ENCODE results near the gene NRDC. TPM values are rescaled to one million over a fixed set of nuclear protein-coding genes. Genes with fewer than 3 reads are reported as not detected.

The NRDC gene
- total and polyA plus RNA-seq, 2 experiments from 2014 or later = 129 to 217 TPM

GRCh38 chr1:51924455-51924854, 45.9 kb upstream of the NRDC start:
- Histone ChIP-seq H3K27me3 (ENCODE audit: insufficient read depth) (no peaks in the 10 kb centered on the region), H3F3A (replicated peaks; ENCODE audit: low read depth) (0 out of 2 replicates have a peak, but pooled peaks cover 3% of the 10 kb centered on the region), H3K9me2 (ENCODE audit: insufficient read depth) (no peaks in the 10 kb centered on the region), H2AFZ (no peak overlapping the region), H3K4me3 (no peak overlapping the region), H3K4me1 (ENCODE audit: insufficient read depth) (no peaks in the 10 kb centered on the region), H3K4me2 (no peak overlapping the region), H4K20me1 (replicated peaks; ENCODE audit: insufficient read depth) (no peaks in the 10 kb centered on the region; the same call in 1 of the 2 replicates), H3K27ac (ENCODE audit: low read depth) (no peak overlapping the region), H3K79me2 (replicated peaks; ENCODE audit: insufficient read depth) (no peaks in the 10 kb centered on the region), H3K36me3 (ENCODE audit: insufficient read depth) (no peaks in the 10 kb centered on the region)
- H3K9me3 Mint-ChIP-seq = no peaks in the 10 kb centered on the region
- no peak for ATAC-seq
- H3K27me3 Mint-ChIP-seq (ENCODE audit: insufficient read depth, low read depth, poor library complexity) = peaks cover 1% of the 10 kb centered on the region
- H3K4me1 Mint-ChIP-seq = peaks cover 16% of the 10 kb centered on the region
- TF ChIP-seq JUNB (IDR thresholded peaks at IDR 0.05; ENCODE audit: unreplicated experiment) (no peak), REST (IDR thresholded peaks at IDR 0.05; ENCODE audit: unreplicated experiment) (no peak), EZH2 (IDR thresholded peaks at IDR 0.05; ENCODE audit: low read depth, unreplicated experiment) (no peak), ETS1 (IDR thresholded peaks at IDR 0.05) (no peak), ZNF462 (CRISPR knock-in tag; IDR thresholded peaks at IDR 0.05) (no peak), CTCF (conservative IDR thresholded peaks at IDR 0.05; ENCODE audit: low read depth in 2 of 2) (no peak; a peak in 1 of 4 replicates), POLR2AphosphoS5 (IDR thresholded peaks at IDR 0.05; ENCODE audit: low read depth) (no peak), ZNF114 (CRISPR knock-in tag; IDR thresholded peaks at IDR 0.05) (no peak), STAT1 (IDR thresholded peaks at IDR 0.05; ENCODE audit: unreplicated experiment) (no peak), ZNF331 (CRISPR knock-in tag; IDR thresholded peaks at IDR 0.05; ENCODE audit: low read depth) (no peak), NANOG (IDR thresholded peaks at IDR 0.05; ENCODE audit: borderline replicate concordance) (no peak), EZH2phosphoT487 (IDR thresholded peaks at IDR 0.05; ENCODE audit: unreplicated experiment) (no peak), CREB1 (CRISPR knock-in tag; IDR thresholded peaks at IDR 0.05; ENCODE audit: low read depth) (no peak)
- H3K27ac Mint-ChIP-seq = no peak overlapping the region
- no peak overlapping the region for H3K4me3 Mint-ChIP-seq
- no peak for DNase-seq (ENCODE audit: low spot score)
- H3K36me3 Mint-ChIP-seq (ENCODE audit: low read depth) = peaks cover 5% of the 10 kb centered on the region; the same call in 2 of the 3 replicates

Measured in GM23338 (cell line).